Sigmoid colon (tissue), 7 donors: ENCODE measurements around the gene GIT2. TPM values are rescaled to one million over a fixed set of nuclear protein-coding genes. Genes with fewer than 3 reads are reported as not detected.
"Not testable (repeated sequence)": the region's sequence is repeated elsewhere in the genome, so short reads cannot be mapped to it uniquely, and the experiment has no call there.

Experiments
- DNase-seq: peaks from one replicate; pipeline ENCODE4 v3.0.0-alpha.2; 2019
- H3K27ac ChIP-seq, 4 donors: fragments of 200-600 bp; sonication (generic); one replicate each; pipeline ENCODE4 v1.5.1; 2016 to 2019; ENCODE audit warnings: mild to moderate bottlenecking in 1 of 4
- H3K27me3 ChIP-seq, 3 donors: fragments of 200-600 bp; sonication (generic); one replicate each; pipeline ENCODE4 v1.5.1; 2019; ENCODE audit warnings: mild to moderate bottlenecking in 1 of 3
- H3K36me3 ChIP-seq, 4 donors: fragments of 200-600 bp; sonication (generic); one replicate each; pipeline ENCODE4 v1.5.1; 2016 to 2019
- H3K4me1 ChIP-seq, 4 donors: fragments of 200-600 bp; sonication (generic); one replicate each; pipeline ENCODE4 v1.5.1; 2017 to 2019
- H3K4me3 ChIP-seq, 4 donors: fragments of 200-600 bp; sonication (generic); one replicate each; pipeline ENCODE4 v1.5.1; 2017 to 2019; ENCODE audit warnings: mild to moderate bottlenecking in 2 of 4, moderate library complexity in 1 of 4
- H3K9me3 ChIP-seq, 4 donors: fragments of 200-600 bp in 3 of 4; sonication (generic) in 3 of 4; one replicate each; pipeline versions ENCODE4 v1.5.1 to v1.6.1; 2013 to 2019
- EP300 ChIP-seq, 4 donors: sonication (generic); formaldehyde crosslinking; IDR thresholded peaks; one replicate each; pipeline ENCODE4 v1.6.1; 2017; ENCODE audit warnings: antibody characterized with exemption in 4 of 4
- POLR2A ChIP-seq, 2 donors: fragments of 450-650 bp; IDR thresholded peaks; one replicate each; pipeline ENCODE4 v1.6.1; 2016; ENCODE audit warnings: antibody characterized with exemption in 2 of 2, mild to moderate bottlenecking in 2 of 2, moderate library complexity in 2 of 2
- POLR2AphosphoS5 ChIP-seq, 4 donors: sonication (generic); formaldehyde crosslinking; IDR thresholded peaks; one replicate each; pipeline ENCODE4 v1.6.1; 2017; ENCODE audit warnings: antibody characterized with exemption in 4 of 4
- WGBS, 2 donors: extraction: QIAGEN DNeasy Blood & Tissue Kit; methylation state at CpG; one replicate each; pipeline ENCODE4 v1.1.7; 2013; 5-methylcytosine and 5-hydroxymethylcytosine counted together
- intact Hi-C: fragments of 100-400 bp; cut with DNase I; formaldehyde crosslinking; loops from one replicate; pipeline ENCODE4 v1.15.1; 2023
- polyA plus RNA-seq, 3 donors: library from polyadenylated mRNA; stranded (reverse); fragments of 200-250 nt; gene quantifications; one replicate each; pipeline ENCODE4 v1.2.3, GENCODE V29; 2013
- total RNA-seq, 4 donors: library from RNA; depleted of rRNA; stranded (reverse); fragments of >200 nt; gene quantifications; one replicate each; pipeline ENCODE4 v1.1.0, GENCODE V29; 2016
- TF ChIP-seq, protein P1 (sequence below), 4 experiments: fragments of 450-650 bp in 3 of 4; fragments of 200-600 bp in 1 of 4; IDR thresholded peaks; one replicate each; pipeline ENCODE4 v1.5.1; 2016 to 2019; ENCODE audit warnings: antibody characterized with exemption in 4 of 4, mild to moderate bottlenecking in 3 of 4, moderate library complexity in 2 of 4
- donor health status: healthy with polysubstance abuse.
- donor health status: Bipolar disorder and iron deficiency.
- donor health status: healthy.

The GIT2 gene
- total and polyA plus RNA-seq, 7 donors, result 6.0 to 54.6 (median 26.7) TPM

DNA sequence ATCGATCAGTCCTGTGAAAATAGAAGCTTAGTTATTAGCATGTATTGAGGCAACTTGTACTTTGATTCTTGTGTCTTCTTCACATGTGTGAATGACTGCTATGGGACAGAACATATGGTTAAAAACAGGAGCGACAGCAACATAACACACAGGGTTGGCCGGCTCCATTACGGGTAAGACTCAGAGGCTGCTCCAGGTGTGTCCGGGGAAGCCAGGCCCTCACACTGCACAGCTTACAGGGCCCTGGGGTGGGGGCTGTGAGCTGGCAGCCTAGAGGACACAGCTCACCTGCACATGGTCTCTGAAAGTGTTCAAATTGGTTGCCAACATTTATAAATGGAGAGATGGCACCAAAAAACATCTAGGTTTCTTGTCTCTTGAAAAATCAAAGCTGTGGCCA lies 65.0 kb downstream of the GIT2 start:
- 95 to 96% methylated on average over 5 of the region's 5 CpGs for WGBS, 2 donors
- Histone ChIP-seq H3K4me3 (no peak overlapping the region), H3K27ac (no peak overlapping the region), H3K27me3 (no peaks in the 10 kb centered on the region), H3K4me1 (no peaks in the 10 kb centered on the region), H3K36me3 (peaks cover 7 to 73% (median 24%) of the 10 kb centered on the region in 4 donors), H3K9me3 (no peaks in the 10 kb centered on the region)
- no peak for TF ChIP-seq EP300 (IDR thresholded peaks at IDR 0.05)
- TF ChIP-seq, protein P1, sequence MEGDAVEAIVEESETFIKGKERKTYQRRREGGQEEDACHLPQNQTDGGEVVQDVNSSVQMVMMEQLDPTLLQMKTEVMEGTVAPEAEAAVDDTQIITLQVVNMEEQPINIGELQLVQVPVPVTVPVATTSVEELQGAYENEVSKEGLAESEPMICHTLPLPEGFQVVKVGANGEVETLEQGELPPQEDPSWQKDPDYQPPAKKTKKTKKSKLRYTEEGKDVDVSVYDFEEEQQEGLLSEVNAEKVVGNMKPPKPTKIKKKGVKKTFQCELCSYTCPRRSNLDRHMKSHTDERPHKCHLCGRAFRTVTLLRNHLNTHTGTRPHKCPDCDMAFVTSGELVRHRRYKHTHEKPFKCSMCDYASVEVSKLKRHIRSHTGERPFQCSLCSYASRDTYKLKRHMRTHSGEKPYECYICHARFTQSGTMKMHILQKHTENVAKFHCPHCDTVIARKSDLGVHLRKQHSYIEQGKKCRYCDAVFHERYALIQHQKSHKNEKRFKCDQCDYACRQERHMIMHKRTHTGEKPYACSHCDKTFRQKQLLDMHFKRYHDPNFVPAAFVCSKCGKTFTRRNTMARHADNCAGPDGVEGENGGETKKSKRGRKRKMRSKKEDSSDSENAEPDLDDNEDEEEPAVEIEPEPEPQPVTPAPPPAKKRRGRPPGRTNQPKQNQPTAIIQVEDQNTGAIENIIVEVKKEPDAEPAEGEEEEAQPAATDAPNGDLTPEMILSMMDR (IDR thresholded peaks at IDR 0.05), result no peak
- no peak for TF ChIP-seq POLR2AphosphoS5 (IDR thresholded peaks at IDR 0.05)
- TF ChIP-seq POLR2A (IDR thresholded peaks at IDR 0.05), result no peak
- no peak for DNase-seq
- intact Hi-C loops, result no loop called here

DNA sequence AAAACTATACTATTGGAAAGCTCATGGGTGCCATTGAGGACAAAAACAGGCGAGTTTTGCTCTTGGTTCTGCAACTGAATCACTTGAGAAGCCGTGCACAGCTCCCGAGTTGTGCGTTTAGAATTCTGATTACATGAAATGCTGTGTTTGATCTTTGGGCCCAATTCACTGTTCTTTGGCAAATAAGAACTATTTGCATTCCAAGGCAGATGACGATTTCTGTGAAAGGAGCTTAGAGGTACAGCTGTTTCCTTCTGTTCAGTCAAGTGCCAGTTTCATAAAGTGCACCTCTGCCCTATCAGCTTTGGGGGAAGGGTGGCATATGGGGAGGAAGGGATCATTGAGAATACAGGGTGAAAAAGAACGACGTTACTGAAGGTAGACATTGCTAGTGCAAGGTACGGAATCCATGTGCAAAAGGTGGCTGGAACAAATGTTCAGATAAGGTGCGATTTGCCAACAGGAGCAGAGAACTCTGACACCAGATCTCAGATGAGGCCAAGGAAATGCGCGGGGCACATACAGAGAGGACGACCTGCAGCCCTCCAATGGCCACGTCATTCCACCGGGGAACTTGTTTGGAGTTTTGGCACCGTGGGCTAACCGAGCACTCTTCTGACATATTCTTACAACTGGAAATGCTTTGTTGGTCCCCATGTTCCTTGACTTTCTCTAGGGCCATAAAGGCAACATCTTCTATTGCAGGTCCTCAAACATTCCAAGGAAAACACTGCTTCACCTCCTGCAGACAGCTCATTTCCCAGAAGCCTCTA lies 66.0 kb downstream of the GIT2 start:
- intact Hi-C loops, result no loop called here
- no peak overlapping the region for H3K4me3 ChIP-seq
- H3K4me1 ChIP-seq, result no peaks in the 10 kb centered on the region
- H3K9me3 ChIP-seq, result no peaks in the 10 kb centered on the region
- DNase-seq, result no peak
- TF ChIP-seq POLR2A (IDR thresholded peaks at IDR 0.05) (no peak), POLR2AphosphoS5 (IDR thresholded peaks at IDR 0.05) (no peak), EP300 (IDR thresholded peaks at IDR 0.05) (no peak)
- TF ChIP-seq, protein P1 (IDR thresholded peaks at IDR 0.05), result no peak
- H3K36me3 ChIP-seq, result peaks cover 7 to 64% (median 22%) of the 10 kb centered on the region in 4 donors
- WGBS, 2 donors, result 60 to 81% methylated on average over 16 of the region's 16 CpGs
- H3K27ac ChIP-seq, result no peak overlapping the region
- no peaks in the 10 kb centered on the region for H3K27me3 ChIP-seq

DNA sequence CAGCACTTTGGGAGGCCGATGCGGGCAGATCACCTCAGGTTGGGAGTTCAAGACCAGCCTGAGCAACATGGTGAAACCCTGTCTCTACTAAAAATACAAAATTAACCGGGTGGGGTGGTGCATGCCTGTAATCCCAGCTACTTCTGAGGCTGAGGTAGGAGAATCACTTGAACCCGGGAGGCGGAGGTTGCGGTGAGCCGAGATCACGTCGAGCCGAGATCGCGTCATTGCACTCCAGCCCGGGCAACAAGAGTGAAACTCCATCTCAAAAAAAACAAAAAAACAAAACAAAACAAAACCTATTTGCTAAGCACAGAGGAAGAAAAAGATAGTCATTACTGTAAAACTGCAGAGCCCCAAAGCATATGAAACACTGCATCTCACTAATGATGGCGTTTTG lies 66.8 kb downstream of the GIT2 start:
- H3K27ac ChIP-seq, H3K27me3 ChIP-seq, DNase-seq, intact Hi-C loops, H3K4me3 ChIP-seq, H3K4me1 ChIP-seq, H3K9me3 ChIP-seq: not testable (repeated sequence)
- peaks cover 7 to 55% (median 22%) of the 10 kb centered on the region in 4 donors for H3K36me3 ChIP-seq
- 83 to 93% methylated on average over 14 of the region's 14 CpGs for WGBS, 2 donors

DNA sequence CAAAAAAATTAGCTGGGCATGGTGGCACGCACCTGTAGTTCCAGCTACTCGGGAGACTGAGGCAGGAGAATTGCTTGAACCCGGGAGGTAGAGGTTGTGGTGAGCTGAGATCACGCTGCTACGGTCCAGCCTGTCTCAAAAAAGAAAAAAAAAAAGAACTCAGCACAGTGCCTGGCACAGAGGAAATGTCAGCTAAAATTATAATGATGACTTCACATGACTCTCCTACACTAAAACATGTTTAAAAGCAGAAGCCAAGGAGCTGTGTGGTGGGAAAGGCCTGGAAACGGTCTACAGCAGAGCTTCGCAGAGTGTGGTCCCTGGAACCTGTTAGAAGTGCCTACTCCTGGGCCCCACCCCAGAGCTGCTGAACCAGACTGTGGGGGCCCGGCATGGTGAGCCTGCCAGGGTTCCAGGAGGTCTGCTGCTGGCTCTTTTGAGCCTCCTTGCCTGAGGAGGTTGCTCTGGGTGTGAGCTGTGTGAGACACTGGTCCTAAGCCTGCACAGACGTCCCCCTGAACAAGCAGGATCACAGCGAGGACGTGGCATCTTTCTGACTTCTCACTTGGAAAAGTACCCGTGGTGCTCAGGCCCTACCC lies 68.0 kb downstream of the GIT2 start:
- TF ChIP-seq EP300 (IDR thresholded peaks at IDR 0.05) (no peak), POLR2AphosphoS5 (IDR thresholded peaks at IDR 0.05) (no peak), POLR2A (IDR thresholded peaks at IDR 0.05) (no peak)
- TF ChIP-seq, protein P1 (IDR thresholded peaks at IDR 0.05), result no peak
- no peaks in the 10 kb centered on the region for H3K9me3 ChIP-seq
- H3K4me1 ChIP-seq, result no peaks in the 10 kb centered on the region
- no peak overlapping the region for H3K27ac ChIP-seq
- no peak overlapping the region for H3K4me3 ChIP-seq
- no peaks in the 10 kb centered on the region for H3K27me3 ChIP-seq
- intact Hi-C loops, result no loop called here
- no peak for DNase-seq
- 91 to 95% methylated on average over 12 of the region's 12 CpGs for WGBS, 2 donors
- H3K36me3 ChIP-seq, result peaks cover 7 to 43% (median 20%) of the 10 kb centered on the region in 4 donors

DNA sequence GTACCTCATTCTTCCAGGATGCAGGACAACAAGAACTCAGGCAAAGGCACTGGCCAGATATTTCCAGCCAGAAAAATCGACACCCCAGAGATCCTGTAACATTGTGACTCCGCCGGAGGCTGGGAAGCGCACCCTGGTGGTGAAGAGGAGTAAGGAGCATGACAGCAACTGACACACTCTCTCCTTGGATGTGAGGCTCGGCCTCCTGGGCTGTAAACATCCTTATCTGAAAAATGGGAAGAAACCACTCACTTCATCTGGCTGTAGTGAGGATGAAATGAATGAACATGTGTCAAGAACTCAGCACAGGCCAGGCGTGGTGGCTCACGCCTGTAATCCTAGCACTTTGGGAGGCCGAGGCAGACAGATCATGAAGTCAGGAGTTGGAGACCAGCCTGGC lies 68.5 kb downstream of the GIT2 start:
- peaks cover 7 to 38% (median 17%) of the 10 kb centered on the region in 4 donors for H3K36me3 ChIP-seq
- no peaks in the 10 kb centered on the region for H3K4me1 ChIP-seq
- no peak for DNase-seq
- H3K4me3 ChIP-seq, result no peak overlapping the region
- WGBS, 2 donors, result 47 to 82% methylated on average over 8 of the region's 8 CpGs
- H3K9me3 ChIP-seq, result no peaks in the 10 kb centered on the region
- H3K27ac ChIP-seq, result no peak overlapping the region
- intact Hi-C loops, result no loop called here
- TF ChIP-seq, protein P1 (IDR thresholded peaks at IDR 0.05), result peak in 2 of 4 experiments; percentile 26 to 44
- no peak for TF ChIP-seq POLR2AphosphoS5 (IDR thresholded peaks at IDR 0.05)
- H3K27me3 ChIP-seq, result no peaks in the 10 kb centered on the region
